ENCODE data around the gene SH3RF2.

The SH3RF2 gene

DNA sequence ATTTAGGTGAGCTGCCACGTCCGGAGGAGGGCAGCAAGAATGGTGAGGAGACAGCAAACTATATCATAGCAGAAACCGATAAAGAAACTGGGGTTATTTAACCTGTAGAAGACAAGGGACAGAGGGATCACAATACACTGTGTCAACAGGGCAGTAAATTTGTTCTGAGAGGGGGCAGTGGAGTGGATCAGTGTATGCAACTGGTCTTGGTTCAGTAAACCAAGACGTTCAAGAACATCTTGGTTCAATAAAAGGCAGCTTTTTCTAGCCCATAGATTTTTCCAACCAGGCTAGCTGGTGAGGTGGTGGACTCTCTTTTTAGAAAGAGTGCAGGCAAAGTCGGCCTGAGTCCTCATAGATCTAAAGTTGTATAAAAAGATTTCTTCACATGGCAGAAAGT is 113.7 kb downstream of the SH3RF2 start:
- DNase-seq: no peak

GRCh38 chr5:146051678-146052077 is 115.3 kb downstream of the SH3RF2 start:
- DNase-seq: no peak

DNA sequence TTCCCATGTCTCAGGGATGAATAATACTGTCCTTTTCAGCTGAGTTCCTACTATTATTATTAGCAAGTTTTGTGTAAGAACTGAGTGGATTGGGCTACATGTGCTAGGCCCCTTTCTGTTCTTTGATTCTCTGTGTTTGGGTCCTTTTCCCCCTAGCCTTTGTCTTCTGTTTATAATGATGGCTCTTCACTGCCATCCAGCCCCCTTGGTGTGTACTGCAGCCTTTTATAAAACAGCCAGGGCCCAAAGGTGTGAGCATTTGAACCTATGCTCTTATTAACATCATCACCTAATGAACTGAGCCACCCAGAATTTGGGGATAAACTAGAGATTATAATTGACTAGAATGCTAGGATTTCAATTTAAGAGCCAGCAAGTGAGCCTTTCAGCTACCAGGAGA is 116.4 kb downstream of the SH3RF2 start:
- no peak for DNase-seq

DNA sequence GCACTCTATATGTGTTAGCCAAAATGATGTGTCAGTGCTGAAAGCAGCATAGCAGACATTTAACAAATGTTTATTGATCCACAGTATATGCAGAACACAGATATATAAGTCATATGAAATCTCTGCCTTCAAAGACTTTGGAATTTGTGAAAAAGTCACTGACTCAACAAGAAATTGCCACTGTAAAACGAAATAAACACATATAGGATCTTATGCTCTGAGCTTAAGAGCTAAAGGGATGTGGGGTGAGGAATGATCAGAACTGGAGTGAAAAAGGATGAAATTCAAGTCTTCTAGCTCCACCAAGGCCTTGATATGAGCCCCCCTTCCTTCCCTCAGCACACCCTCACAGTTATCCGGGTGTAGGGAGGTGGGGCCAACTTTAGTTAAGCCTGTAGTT is 119.1 kb downstream of the SH3RF2 start:
- DNase-seq: no peak

DNA sequence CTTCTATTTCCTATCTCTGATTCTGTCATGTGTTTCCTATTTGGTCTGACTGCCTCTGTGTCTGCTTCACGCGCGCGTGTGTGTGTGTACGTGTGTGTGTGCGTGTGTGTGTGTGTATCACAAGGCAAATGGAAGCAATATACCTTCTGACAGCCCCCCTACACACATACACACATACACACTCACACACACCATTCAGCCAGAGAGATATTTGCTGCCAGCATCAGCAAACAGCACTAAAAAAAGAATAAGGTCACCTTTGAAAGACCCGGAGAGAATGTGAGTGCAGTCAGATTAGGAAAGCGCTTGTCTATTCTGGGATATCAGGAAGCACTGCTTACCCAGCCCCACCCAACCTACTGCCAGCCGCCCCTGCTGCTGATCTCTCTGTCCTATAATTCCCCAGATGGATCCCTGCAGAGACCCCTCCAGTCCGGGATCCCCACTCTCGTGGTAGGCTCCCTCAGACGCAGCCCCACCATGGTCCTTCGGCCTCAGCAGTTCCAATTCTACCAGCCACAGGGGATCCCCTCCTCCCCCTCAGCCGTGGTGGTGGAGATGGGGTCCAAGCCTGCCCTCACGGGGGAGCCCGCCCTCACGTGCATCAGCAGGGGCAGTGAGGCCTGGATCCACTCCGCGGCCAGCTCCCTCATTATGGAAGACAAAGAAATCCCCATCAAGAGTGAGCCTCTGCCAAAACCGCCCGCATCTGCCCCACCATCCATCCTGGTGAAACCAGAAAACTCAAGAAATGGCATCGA is 123.3 kb downstream of the SH3RF2 start:
- DNase-seq: no peak

GRCh38 chr5:146060221-146060585 is 123.8 kb downstream of the SH3RF2 start:
- no peak for DNase-seq

DNA sequence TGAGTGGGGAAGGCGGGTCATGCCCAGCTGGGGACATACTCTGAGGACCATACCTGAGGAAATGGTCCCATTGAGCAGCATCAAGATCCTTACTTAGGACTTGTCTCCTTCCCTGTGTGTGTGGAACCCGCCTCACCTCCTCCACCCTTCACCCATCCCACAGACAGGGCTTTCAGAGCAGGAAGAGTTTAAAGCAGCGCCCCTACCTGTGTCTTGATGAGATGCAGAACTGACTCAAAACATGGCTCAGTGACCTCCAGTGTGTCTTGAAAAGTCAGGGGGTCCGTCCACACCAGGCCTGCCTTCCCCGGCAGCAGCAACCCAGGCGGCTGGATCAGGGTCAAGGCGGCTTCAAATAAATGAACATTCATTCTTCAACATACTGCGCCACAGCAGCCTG is 130.6 kb downstream of the SH3RF2 start:
- no peak for DNase-seq

DNA sequence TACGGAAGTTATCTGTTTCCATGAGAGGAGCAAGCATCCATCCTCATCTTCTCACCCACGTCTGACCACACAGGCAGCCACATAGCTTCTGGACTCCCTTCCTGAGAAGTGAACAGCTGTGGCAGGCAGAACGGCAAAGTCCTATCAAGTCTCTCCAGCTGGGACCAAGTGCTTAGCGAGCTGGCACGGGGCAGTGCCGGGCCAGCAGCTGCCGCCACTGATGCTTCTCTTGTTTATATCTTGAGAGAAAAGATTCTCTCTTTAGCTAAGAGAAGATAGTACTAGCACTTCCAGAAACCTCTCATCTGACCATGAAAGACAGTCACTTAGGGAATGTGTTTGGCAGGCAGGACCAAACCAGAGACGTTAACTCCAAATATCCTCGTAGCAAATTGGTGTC is 131.8 kb downstream of the SH3RF2 start:
- no peak for DNase-seq

DNA sequence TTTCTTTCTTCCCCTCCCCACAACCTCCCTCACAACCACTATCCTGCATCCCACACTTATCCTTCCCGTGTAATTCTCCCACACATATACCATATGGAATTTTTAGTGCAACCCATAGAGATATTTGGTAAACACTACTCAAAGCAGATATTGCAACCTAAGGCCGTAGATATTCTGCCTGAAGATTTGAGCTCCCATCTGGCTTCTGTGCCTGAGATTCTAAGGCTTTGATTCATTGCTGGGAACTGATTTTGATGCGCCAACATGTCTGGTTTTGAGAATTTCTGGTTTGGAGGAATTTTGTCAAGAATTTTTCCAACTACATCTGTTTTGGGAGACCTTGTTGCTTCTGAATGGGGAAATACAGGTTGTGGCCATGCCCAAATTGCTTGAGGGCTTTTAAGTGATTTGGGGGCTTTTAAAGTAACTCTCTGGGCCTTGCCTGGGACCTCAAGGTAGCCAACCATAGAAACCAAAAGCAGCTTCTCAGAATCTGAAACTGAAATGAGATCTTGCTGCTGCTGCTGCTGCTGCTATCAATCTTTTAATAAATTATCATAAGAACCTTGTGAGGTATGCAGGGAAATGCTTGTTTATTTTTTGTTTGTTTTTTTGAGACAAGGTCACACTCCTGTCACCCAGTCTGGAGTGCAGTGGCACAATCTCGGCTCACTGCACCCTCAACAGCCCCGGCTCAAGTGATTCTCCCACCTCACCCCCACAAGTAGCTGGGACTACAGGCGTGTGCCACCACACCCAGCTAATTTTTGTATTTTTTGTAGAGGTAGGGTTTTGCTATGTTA is 132.8 kb downstream of the SH3RF2 start:
- DNase-seq: no peak

DNA sequence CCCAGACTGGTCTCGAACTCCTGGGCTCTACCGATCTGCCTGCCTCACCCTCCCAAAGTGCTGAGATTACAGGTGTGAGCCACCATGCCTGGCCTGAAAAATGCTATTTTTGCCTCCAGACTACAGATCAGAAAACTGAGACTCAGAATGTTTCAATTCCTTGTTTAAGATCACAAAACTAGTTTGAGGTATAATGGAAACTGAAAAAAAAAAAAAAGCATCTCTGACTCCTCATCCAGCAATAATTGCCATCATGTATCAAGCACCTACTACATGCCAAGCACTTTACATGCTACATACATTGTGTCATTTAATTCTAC is 133.4 kb downstream of the SH3RF2 start:
- no peak for DNase-seq

DNA sequence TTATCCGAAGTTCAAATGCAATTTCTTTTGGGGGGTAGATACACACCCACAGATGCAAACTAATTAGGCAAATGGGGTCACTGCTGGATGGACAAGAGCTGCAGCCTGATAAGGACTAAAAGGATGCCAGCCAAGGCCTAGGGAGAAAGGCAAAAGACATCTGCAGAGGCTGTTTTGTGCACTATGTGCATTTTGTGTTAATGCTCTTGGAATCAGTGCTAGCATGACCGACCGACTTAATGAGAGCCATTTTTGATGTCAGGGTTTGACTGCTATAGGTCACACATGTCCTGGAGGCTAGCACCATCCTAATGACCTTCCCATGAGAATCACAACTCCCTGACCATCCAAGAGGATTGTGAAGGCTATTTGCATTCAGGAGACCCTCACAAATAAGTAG is 134.4 kb downstream of the SH3RF2 start:
- DNase-seq: no peak

GRCh38 chr5:146071171-146071570 is 134.8 kb downstream of the SH3RF2 start:
- DNase-seq: no peak

GRCh38 chr5:146072595-146072994 is 136.2 kb downstream of the SH3RF2 start:
- DNase-seq: no peak

DNA sequence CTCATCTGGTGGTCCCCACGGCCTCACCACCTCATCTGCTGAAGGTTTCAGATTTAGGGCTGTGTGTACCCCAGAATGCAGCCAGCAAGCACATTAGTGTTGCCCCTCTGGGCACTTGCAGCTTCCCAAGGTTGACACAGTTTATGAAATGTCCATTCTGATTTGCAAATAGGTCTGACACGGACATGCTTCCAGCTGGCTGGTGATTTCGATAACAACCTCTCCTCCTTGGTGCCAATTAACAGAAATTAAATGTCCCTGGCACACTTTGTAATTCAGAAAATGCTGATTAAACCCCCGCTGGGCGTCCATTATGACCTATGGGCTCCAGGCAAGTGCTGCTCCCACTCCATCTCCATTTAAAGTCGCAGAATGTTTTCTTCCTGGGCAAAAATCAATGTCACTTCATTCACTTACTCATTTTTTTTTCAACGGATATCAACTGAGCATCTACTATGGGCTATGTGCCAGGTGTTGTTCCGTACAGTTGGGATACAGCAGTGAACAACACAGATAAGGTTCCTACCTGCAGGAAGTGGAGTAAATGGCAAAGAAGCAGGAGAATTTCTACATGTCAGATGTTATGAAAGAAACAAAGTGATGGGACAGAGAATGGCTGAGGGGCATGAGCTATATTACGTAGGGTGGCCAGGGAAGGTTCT is 137.0 kb downstream of the SH3RF2 start:
- no peak for DNase-seq

- DNase-seq: no peak
Observed at GRCh38 chr5:146076028-146076427, 139.7 kb downstream of the SH3RF2 start.

DNA sequence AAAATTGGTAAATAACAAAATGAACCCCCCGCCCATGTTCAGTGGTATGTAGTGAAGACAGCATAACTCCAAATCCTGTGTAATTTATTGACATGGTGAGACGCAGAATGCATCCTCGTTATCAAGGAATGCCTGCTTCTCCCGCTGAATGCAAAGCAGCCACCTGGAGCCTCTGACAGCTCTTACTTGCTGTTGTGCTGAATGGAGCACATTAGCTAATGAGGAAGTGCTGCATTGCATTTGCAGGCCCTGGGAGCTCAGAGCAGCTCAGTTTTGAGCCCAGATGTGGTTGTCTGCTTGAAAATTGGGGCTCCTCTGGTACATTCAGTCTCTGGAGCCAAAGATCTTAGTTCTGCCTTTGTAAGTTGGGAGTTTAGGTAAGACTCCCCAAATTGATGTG is 140.1 kb downstream of the SH3RF2 start:
- DNase-seq: no peak

GRCh38 chr5:146078566-146078965 is 142.2 kb downstream of the SH3RF2 start:
- no peak for DNase-seq

DNA sequence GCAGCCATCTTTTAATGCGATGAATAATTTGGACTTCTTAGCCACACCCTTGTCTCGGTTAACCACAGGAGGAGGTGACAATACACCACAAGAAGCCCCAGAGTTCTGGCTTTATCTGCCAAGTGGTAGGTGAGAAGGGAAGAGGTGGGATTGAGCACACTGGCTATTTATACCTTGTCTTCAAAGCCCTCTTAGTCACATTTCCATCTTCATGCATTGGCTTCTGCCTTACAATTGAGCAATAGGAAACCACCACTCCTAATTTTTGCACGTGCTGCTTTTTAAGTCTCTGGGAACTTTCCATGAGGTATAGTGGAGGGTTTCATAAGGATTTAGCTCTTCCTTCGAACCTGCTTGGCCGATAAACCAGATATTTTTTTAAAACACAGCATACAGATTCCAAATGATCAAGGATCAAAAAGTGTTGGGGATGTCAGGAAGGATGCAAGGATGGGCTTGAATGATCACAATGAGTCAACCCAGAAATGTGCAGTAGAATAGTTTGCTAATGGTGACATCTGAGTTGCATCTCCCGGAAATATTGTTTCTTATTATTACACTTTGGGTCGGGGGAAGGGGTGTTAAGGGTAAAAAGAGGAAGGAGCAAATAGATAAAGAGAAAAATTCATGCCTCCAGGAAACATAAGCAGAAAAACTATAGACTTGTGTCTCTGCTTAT is 143.5 kb downstream of the SH3RF2 start:
- DNase-seq: no peak

DNA sequence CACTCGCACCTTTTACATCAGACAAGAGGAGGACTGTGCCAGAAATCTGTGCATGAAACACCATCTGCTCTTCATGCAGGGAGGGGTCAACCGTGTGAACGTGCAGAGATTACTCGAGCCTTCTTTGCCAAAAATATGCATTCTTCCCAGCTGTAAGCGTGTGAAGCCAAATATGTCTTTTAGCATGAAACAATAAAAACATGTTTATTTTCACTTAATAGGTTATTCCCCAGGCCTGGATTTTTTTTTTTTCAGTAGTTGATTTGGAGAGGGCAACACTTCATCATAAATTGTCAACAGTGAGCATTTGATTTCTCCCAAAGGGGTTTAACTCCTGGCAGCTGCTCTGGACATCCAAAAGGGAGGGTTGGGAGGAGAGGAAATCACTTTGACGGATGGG is 145.2 kb downstream of the SH3RF2 start:
- no peak for DNase-seq

GRCh38 chr5:146082798-146083197 is 146.4 kb downstream of the SH3RF2 start:
- no peak for DNase-seq

GRCh38 chr5:146084376-146084775 is 148.0 kb downstream of the SH3RF2 start:
- no peak for DNase-seq

GRCh38 chr5:146088098-146088497 is 151.7 kb downstream of the SH3RF2 start:
- DNase-seq: no peak

DNA sequence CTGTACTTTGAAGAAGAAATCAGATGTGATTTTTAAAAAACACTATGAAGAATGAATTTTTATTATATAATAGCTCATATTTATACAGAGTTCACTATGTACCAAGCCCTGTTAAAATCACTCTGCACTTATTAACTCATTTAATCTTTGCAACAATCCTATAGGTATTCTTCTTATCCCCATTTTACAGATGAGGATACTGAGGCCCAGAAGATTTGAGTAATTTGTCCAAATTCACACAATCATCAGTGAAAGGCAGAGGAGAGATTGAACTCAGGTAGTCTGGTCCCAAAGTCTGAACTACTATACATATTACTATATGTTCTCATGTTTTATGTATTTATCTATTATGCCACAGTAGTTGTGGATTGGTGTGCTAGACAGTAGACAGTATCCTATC is 152.9 kb downstream of the SH3RF2 start:
- no peak for DNase-seq

- DNase-seq: no peak
Observed at GRCh38 chr5:146091881-146092280, 155.5 kb downstream of the SH3RF2 start.

Data from CD4-positive, alpha-beta T cell treated with Interleukin-15 for 1 hour (primary cell).